Measurements from ENCODE around the gene ATG16L2. TPM values are rescaled to one million over a fixed set of nuclear protein-coding genes. Genes with fewer than 3 reads are reported as not detected.
A peak's percentile ranks its signal among the peaks of the same experiment; 100 is the strongest.

ATG16L2 gene
- total RNA-seq, 6 experiments from 2014 or later, result 8.6 to 23.8 (median 15.4) TPM

DNA sequence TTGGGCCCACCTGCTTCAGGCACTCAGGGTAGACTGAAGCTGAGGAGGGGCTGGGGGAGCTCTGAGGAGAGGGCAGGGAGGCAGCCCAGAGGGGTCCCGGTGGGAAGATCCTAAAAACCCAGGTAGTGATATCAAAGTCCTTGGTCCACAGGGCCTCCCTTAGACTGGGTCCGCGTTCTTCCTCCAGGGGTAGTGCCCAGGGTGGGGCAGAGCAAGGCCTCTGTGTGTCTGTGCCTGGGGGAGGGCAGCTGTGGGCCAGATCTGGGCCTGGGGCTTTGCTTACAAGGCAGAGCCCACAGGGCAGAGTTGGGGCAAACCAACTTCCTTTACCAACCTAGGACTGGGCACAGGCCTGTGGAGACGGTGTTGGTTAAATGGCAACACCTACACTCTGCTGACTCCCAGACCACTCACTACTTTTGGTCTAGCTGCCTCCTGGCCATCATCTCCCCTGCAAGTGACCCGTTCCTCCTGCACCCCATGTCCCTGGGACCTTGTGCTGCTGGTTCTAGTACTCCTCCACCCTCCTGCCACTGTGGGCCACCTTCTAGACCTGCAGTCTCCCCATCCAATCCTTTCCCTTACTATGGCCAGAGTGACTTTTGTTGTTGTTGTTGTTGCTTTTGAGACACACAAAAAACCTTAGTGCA is 15.8 kb downstream of the ATG16L2 start:
- intact Hi-C loops (cut with DNase I), result loop anchor here in 1 of 2 donors (5.0 to 10.0 kb wide), 2 partner anchors 347 to 415 kb away; no protein-coding TSS in a partner anchor
- TF ChIP-seq, protein P1, sequence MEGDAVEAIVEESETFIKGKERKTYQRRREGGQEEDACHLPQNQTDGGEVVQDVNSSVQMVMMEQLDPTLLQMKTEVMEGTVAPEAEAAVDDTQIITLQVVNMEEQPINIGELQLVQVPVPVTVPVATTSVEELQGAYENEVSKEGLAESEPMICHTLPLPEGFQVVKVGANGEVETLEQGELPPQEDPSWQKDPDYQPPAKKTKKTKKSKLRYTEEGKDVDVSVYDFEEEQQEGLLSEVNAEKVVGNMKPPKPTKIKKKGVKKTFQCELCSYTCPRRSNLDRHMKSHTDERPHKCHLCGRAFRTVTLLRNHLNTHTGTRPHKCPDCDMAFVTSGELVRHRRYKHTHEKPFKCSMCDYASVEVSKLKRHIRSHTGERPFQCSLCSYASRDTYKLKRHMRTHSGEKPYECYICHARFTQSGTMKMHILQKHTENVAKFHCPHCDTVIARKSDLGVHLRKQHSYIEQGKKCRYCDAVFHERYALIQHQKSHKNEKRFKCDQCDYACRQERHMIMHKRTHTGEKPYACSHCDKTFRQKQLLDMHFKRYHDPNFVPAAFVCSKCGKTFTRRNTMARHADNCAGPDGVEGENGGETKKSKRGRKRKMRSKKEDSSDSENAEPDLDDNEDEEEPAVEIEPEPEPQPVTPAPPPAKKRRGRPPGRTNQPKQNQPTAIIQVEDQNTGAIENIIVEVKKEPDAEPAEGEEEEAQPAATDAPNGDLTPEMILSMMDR (IDR thresholded peaks at IDR 0.05), result no peak
- no peak for TF ChIP-seq POLR2A (IDR thresholded peaks at IDR 0.05)

DNA sequence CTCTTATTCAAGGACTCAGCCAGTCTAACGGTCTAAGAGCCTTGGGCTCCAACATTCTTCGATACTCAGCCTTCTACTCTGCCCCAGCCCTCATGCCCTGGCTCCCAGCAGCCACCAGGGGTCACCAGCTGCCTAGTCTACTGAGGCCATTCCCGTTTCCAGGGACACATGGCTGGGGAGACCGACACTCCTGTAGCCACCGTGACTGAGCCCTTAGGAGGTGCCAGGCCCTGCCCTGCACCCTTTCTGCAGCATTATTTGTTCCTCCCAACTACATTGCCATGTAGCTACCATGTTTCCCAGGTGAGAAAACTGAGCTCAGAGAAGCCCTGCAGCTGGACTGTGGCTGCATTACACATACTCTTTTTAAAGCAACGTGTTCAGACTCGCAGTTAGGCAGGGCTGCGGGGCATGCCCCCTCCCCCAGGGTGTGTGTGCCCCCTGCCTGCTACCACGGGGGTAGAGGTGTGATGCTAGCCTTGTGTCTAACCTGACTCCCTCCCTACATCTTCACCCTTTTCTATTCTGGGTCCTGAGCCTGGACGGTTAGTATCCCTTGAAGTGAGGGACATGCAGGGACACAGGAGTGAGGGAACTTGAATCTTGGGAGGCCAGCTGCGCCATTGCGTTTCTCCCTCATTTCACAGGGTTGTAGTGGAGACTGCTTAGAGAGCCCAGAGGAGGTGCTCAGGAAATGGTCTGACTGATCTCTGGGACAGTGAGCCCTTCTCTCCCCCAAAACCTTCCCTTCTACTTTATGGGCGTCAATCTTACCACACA is 17.5 kb downstream of the ATG16L2 start:
- TF ChIP-seq, protein P1 (IDR thresholded peaks at IDR 0.05), result peak; percentile 92 to 95 (median 93)
- TF ChIP-seq POLR2A (IDR thresholded peaks at IDR 0.05), result no peak
- no peak overlapping the region for H3K4me3 ChIP-seq
- intact Hi-C loops (cut with DNase I), result loop anchor here in 1 of 2 donors (5.0 to 10.0 kb wide), 2 partner anchors 346 to 413 kb away; no protein-coding TSS in a partner anchor
- no peaks in the 10 kb centered on the region for H3K27me3 ChIP-seq
- DNase-seq (peak; percentile 73 to 84 (median 80)), ATAC-seq (peak; percentile 71 to 85 (median 80))
- no peaks in the 10 kb centered on the region for H3K36me3 ChIP-seq
- peak overlapping the region; percentile 13 to 26 (median 24) for H3K27ac ChIP-seq
- WGBS (ENCODE audit: insufficient coverage, low coverage, low lambda C conversion rate, missing lambda C conversion rate), result 19% methylated on average over 5 of the region's 13 CpGs
- no peaks in the 10 kb centered on the region for H3K9me3 ChIP-seq
- peaks cover 0 to 19% (median 7%) of the 10 kb centered on the region in 4 donors for H3K4me1 ChIP-seq

More for the DNA sequence above, 15.8 kb downstream of the ATG16L2 start:
- no peak for ATAC-seq
- Histone ChIP-seq H3K9me3 (no peaks in the 10 kb centered on the region), H3K27me3 (no peaks in the 10 kb centered on the region), H3K4me1 (peaks cover 0 to 19% (median 7%) of the 10 kb centered on the region in 4 donors), H3K27ac (no peak overlapping the region), H3K36me3 (no peaks in the 10 kb centered on the region), H3K4me3 (no peak overlapping the region)
- DNase-seq, result no peak
- WGBS (ENCODE audit: insufficient coverage, low coverage, low lambda C conversion rate, missing lambda C conversion rate), result 83% methylated on average over 1 of the region's 5 CpGs

DNA sequence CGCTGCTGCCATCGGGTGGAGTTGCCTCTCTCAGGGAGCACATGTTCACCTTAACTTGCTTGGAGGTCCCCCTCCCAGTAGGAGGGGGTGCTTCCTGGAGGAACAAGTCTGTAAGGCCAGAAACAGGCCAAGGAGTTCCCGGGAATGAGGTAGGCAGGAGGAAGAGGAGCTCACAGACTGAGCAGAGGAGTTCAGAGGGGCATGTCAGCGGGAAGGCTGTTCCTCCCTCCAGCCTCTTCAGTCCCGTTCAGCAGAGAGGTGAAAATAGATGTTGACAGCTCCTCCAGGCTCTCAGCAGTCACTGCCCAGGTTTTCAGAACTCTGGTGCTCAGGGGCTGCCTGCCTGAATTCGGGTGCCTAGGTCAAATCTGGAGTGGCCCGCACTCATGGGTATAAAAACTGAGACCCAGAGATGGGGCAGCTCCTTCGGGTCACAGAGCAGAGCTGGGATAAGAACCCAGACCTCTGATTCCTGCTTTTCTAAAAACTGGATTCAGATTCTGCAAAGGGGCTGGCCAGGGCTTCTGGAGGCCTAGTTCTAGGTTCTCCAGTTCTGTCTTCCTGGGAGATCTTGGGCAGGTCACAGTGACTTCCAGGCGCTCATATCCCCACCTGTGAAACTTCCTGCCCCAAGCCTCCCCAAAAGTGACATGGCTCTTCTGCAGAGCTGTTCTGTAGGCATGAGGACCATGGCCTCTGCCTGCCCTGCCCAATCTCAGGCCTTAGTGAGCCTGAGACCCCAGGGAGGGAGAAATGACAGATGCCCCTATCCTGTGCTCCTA is 18.3 kb downstream of the ATG16L2 start:
- peaks cover 0 to 5% (median 2%) of the 10 kb centered on the region in 4 donors for H3K36me3 ChIP-seq
- TF ChIP-seq POLR2A (IDR thresholded peaks at IDR 0.05), result no peak
- TF ChIP-seq, protein P1 (IDR thresholded peaks at IDR 0.05), result no peak
- peaks cover 0 to 18% (median 7%) of the 10 kb centered on the region in 4 donors for H3K4me1 ChIP-seq
- no peaks in the 10 kb centered on the region for H3K9me3 ChIP-seq
- H3K27me3 ChIP-seq, result no peaks in the 10 kb centered on the region
- intact Hi-C loops (cut with DNase I), result loop anchor here in 1 of 2 donors (5.0 to 10.0 kb wide), 2 partner anchors 345 to 412 kb away; no protein-coding TSS in a partner anchor
- no peak overlapping the region for H3K4me3 ChIP-seq
- ATAC-seq (no peak), DNase-seq (no peak)
- H3K27ac ChIP-seq, result peak overlapping the region; percentile 13 to 26 (median 24)
- 69% methylated on average over 3 of the region's 9 CpGs for WGBS (ENCODE audit: insufficient coverage, low coverage, low lambda C conversion rate, missing lambda C conversion rate)

DNA sequence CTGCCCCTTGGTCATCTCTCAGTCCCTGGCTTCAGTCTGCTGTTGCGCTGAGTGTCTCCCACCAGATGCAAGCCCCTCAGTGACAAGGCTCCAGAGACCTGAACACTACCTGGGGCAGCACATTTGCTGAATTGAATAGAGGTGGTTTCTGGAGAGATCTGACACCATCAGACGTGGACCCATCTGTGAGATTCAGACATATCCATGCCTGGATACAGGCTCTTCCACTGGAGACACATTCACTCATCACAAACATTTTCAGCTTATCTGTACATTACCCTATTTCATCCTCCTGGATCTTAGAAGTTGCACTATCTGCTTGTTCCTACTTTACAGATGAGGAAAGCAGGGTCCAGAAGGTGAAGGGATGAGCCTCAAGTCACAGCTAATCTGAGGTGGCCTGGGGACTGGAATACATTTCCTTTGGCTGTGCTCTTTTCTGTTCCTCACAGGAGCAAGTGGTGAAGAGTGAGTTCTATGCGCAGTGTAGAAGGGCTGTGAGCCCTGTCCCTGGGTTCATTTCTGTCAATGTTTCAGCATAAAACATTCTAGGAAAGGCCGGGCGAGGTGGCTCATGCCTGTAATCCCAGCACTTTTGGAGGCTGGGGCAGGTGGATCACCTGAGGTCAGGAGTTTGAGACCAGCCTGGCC is 19.0 kb downstream of the ATG16L2 start:
- TF ChIP-seq, protein P1 (IDR thresholded peaks at IDR 0.05), result no peak
- TF ChIP-seq POLR2A (IDR thresholded peaks at IDR 0.05), result no peak
- ATAC-seq (no peak), DNase-seq (no peak)
- H3K27me3 ChIP-seq, result no peaks in the 10 kb centered on the region
- H3K9me3 ChIP-seq, result no peaks in the 10 kb centered on the region
- no peak overlapping the region for H3K4me3 ChIP-seq
- intact Hi-C loops (cut with DNase I), result loop anchor here in 1 of 2 donors (5.0 to 10.0 kb wide), 2 partner anchors 344 to 412 kb away; no protein-coding TSS in a partner anchor
- WGBS (ENCODE audit: insufficient coverage, low coverage, low lambda C conversion rate, missing lambda C conversion rate), result 100% methylated on average over 5 of the region's 5 CpGs
- peak overlapping the region; percentile 8 to 44 (median 39) for H3K27ac ChIP-seq
- H3K4me1 ChIP-seq, result peaks cover 0 to 11% (median 3%) of the 10 kb centered on the region in 4 donors
- peaks cover 0 to 12% (median 6%) of the 10 kb centered on the region in 4 donors for H3K36me3 ChIP-seq
